Ectodermal cell (in vitro differentiated cells): Measurements from ENCODE around the gene TTC32.
A peak's percentile ranks its signal among the peaks of the same experiment; 100 is the strongest.
"Not testable (repeated sequence)": the region's sequence is repeated elsewhere in the genome, so short reads cannot be mapped to it uniquely, and the experiment has no call there.

Source experiments
- H3K27ac ChIP-seq: 2 replicates; pipeline ENCODE4 v1.7.0; 2013; ENCODE audit warnings: mild to moderate bottlenecking, low read depth, low read length; ENCODE audit not compliant: insufficient read depth, poor library complexity, severe bottlenecking
- H3K27me3 ChIP-seq: 2 replicates; pipeline ENCODE4 v1.7.0; 2013; ENCODE audit warnings: mild to moderate bottlenecking, low read length; ENCODE audit not compliant: insufficient read depth, control insufficient read depth, poor library complexity, severe bottlenecking
- H3K36me3 ChIP-seq: one replicate; pipeline ENCODE4 v1.7.0; 2013; ENCODE audit warnings: low read length; ENCODE audit not compliant: control insufficient read depth, insufficient read depth
- H3K4me1 ChIP-seq: one replicate; pipeline ENCODE4 v1.7.0; 2013; ENCODE audit warnings: low read length; ENCODE audit not compliant: control insufficient read depth, insufficient read depth
- H3K4me3 ChIP-seq: 2 replicates; pipeline ENCODE4 v1.7.0; 2013; ENCODE audit warnings: low read depth, low read length, control low read depth; ENCODE audit not compliant: insufficient read depth
- H3K9me3 ChIP-seq: 2 replicates; pipeline ENCODE4 v1.7.0; 2013; ENCODE audit warnings: mild to moderate bottlenecking, low read length, moderate library complexity; ENCODE audit not compliant: control insufficient read depth
- WGBS, 2 experiments: methylation state at CpG; one replicate each; pipeline ENCODE4 v1.1.7; 2013; ENCODE audit warnings: missing lambda C conversion rate in 2 of 2; 5-methylcytosine and 5-hydroxymethylcytosine counted together

TTC32 gene

GRCh38 chr2:19899985-19900930 lies 1.5 kb downstream of the TTC32 start:
- Histone ChIP-seq H3K9me3 (no peaks in the 10 kb centered on the region), H3K4me3 (peak overlapping the region; percentile 99), H3K27ac (no peak overlapping the region), H3K27me3 (no peaks in the 10 kb centered on the region), H3K36me3 (no peaks in the 10 kb centered on the region), H3K4me1 (peaks cover 9% of the 10 kb centered on the region)
- WGBS, 2 experiments, result 54 to 56% methylated on average over 11 of the region's 11 CpGs

- WGBS, 2 experiments, result 93 to 96% methylated on average over 7 of the region's 7 CpGs
- Histone ChIP-seq H3K36me3 (no peaks in the 10 kb centered on the region), H3K9me3 (no peaks in the 10 kb centered on the region), H3K4me1 (peaks cover 9% of the 10 kb centered on the region), H3K27me3 (no peaks in the 10 kb centered on the region), H3K4me3 (no peak overlapping the region), H3K27ac (no peak overlapping the region)
These were observed 3.0 kb downstream of the TTC32 start for GRCh38 chr2:19898592-19899329.

- Histone ChIP-seq H3K27ac (no peak overlapping the region), H3K36me3 (no peaks in the 10 kb centered on the region), H3K27me3 (no peaks in the 10 kb centered on the region), H3K4me1 (peaks cover 9% of the 10 kb centered on the region), H3K9me3 (no peaks in the 10 kb centered on the region), H3K4me3 (no peak overlapping the region)
- 81 to 92% methylated on average over 5 of the region's 5 CpGs for WGBS, 2 experiments
These were observed 4.0 kb downstream of the TTC32 start for GRCh38 chr2:19897623-19898245.

- Histone ChIP-seq H3K9me3 (no peaks in the 10 kb centered on the region), H3K4me3 (no peak overlapping the region), H3K27me3 (no peaks in the 10 kb centered on the region), H3K27ac (no peak overlapping the region), H3K4me1 (peaks cover 8% of the 10 kb centered on the region), H3K36me3 (no peaks in the 10 kb centered on the region)
- 98 to 99% methylated on average over 3 of the region's 3 CpGs for WGBS, 2 experiments
These were observed 6.2 kb downstream of the TTC32 start for GRCh38 chr2:19895535-19895934.

GRCh38 chr2:19894134-19894792 lies 7.5 kb downstream of the TTC32 start:
- 93 to 95% methylated on average over 4 of the region's 4 CpGs for WGBS, 2 experiments
- Histone ChIP-seq H3K9me3 (no peaks in the 10 kb centered on the region), H3K27me3 (no peaks in the 10 kb centered on the region), H3K4me3 (no peak overlapping the region), H3K27ac (no peak overlapping the region), H3K4me1 (no peaks in the 10 kb centered on the region), H3K36me3 (no peaks in the 10 kb centered on the region)

- no peaks in the 10 kb centered on the region for H3K9me3 ChIP-seq
- no peaks in the 10 kb centered on the region for H3K36me3 ChIP-seq
- no peaks in the 10 kb centered on the region for H3K4me1 ChIP-seq
- no peak overlapping the region for H3K27ac ChIP-seq
- 96% methylated on average over 4 of the region's 4 CpGs for WGBS, 2 experiments
- H3K4me3 ChIP-seq, result no peak overlapping the region
- no peaks in the 10 kb centered on the region for H3K27me3 ChIP-seq
These were observed 8.2 kb downstream of the TTC32 start for GRCh38 chr2:19893520-19894133.

GRCh38 chr2:19891971-19892370 lies 9.8 kb downstream of the TTC32 start:
- not testable (repeated sequence) for H3K9me3 ChIP-seq, H3K36me3 ChIP-seq, H3K27ac ChIP-seq, H3K27me3 ChIP-seq, H3K4me1 ChIP-seq, H3K4me3 ChIP-seq
- 84 to 91% methylated on average over 4 of the region's 4 CpGs for WGBS, 2 experiments

- 78 to 85% methylated on average over 3 of the region's 3 CpGs for WGBS, 2 experiments
- no peaks in the 10 kb centered on the region for H3K9me3 ChIP-seq
- no peaks in the 10 kb centered on the region for H3K27me3 ChIP-seq
- H3K36me3 ChIP-seq, result no peaks in the 10 kb centered on the region
- H3K27ac ChIP-seq, result no peak overlapping the region
- H3K4me3 ChIP-seq, result no peak overlapping the region
- no peaks in the 10 kb centered on the region for H3K4me1 ChIP-seq
These were observed 11.7 kb downstream of the TTC32 start for GRCh38 chr2:19890104-19890503.

GRCh38 chr2:19888831-19889230 lies 13.0 kb downstream of the TTC32 start:
- no peaks in the 10 kb centered on the region for H3K9me3 ChIP-seq
- 94% methylated on average over 4 of the region's 4 CpGs for WGBS, 2 experiments
- no peak overlapping the region for H3K4me3 ChIP-seq
- H3K27me3 ChIP-seq, result no peaks in the 10 kb centered on the region
- H3K4me1 ChIP-seq, result no peaks in the 10 kb centered on the region
- no peak overlapping the region for H3K27ac ChIP-seq
- no peaks in the 10 kb centered on the region for H3K36me3 ChIP-seq
